GM12865 (cell line): ENCODE measurements around the gene WDR13.
A peak's percentile ranks its signal among the peaks of the same experiment; 100 is the strongest.

Source experiments
- DNase-seq: peaks from one replicate; pipeline ENCODE4 v3.0.0; 2010; ENCODE audit warnings: low read depth
- H3K4me3 ChIP-seq: 2 replicates; pipeline ENCODE4 v1.5.1; 2011; ENCODE audit warnings: mild to moderate bottlenecking, low read depth, low read length, control low read depth
- CTCF ChIP-seq: IDR thresholded peaks from 2 replicates; pipeline ENCODE4 v1.5.1; 2011; ENCODE audit warnings: low read length, control low read depth, low read depth, inconsistent platforms; ENCODE audit not compliant: insufficient read depth; ENCODE audit errors: missing control alignments

WDR13 gene

GRCh38 chrX:48569958-48570357 lies 27.3 kb upstream of the WDR13 start:
- peak; percentile 83 for DNase-seq
- TF ChIP-seq CTCF = no peak
- no peak overlapping the region for H3K4me3 ChIP-seq

GRCh38 chrX:48573690-48574269 lies 23.5 kb upstream of the WDR13 start:
- H3K4me3 ChIP-seq = peak overlapping the region; percentile 65
- DNase-seq = no peak
- no peak for TF ChIP-seq CTCF

GRCh38 chrX:48574270-48575266 lies 22.7 kb upstream of the WDR13 start, which contains the start of gene RBM3:
Gene RBM3 (plus strand): TSS chrX:48574484. CDS start chrX:48575181, 697 bp downstream.
- peak; percentile 22 for TF ChIP-seq CTCF
- peak within 1 kb of the TSS; percentile 79 for H3K4me3 ChIP-seq
- peak; percentile 96 for DNase-seq

GRCh38 chrX:48575642-48576041 lies 21.6 kb upstream of the WDR13 start:
- no peak for DNase-seq
- H3K4me3 ChIP-seq = peak overlapping the region; percentile 79
- no peak for TF ChIP-seq CTCF

GRCh38 chrX:48576108-48576507 lies 21.2 kb upstream of the WDR13 start:
- no peak for TF ChIP-seq CTCF
- H3K4me3 ChIP-seq = peak overlapping the region; percentile 79
- no peak for DNase-seq

- no peak for DNase-seq
- H3K4me3 ChIP-seq = no peak overlapping the region
- TF ChIP-seq CTCF = no peak
These were observed 18.6 kb upstream of the WDR13 start for GRCh38 chrX:48578661-48579128.

GRCh38 chrX:48579259-48579658 lies 18.0 kb upstream of the WDR13 start:
- H3K4me3 ChIP-seq = no peak overlapping the region
- no peak for DNase-seq
- no peak for TF ChIP-seq CTCF
